HepG2 (cell line): Measurements from ENCODE around the gene BCKDHB. TPM values are rescaled to one million over a fixed set of nuclear protein-coding genes. Genes with fewer than 3 reads are reported as not detected.

Experiments
- ATAC-seq: fragments of 200-7000 bp; cut with Tn5 transposase; 3 replicates; pipeline ENCODE4 v1.9.1; 2020; ENCODE audit warnings: mild to moderate bottlenecking, moderate library complexity
- BruUV-seq: library from RNA; stranded (reverse); fragments of 400-500 nt; replicated peaks from 2 replicates; lab custom pipeline; 2021; lab: Mats Ljungman, UMichigan
- CTCF ChIA-PET: fragments of 300-600 bp; formaldehyde crosslinking; extraction: SDS; loops from one replicate; lab custom pipeline; 2021; ENCODE audit warnings: low total read pairs, inconsistent platforms, low intra/inter-chr PET ratio; lab: Yijun Ruan, JAX
- POLR2A ChIA-PET: fragments of 350-600 bp; sonication (Branson Sonifier 250); formaldehyde crosslinking; loops from one replicate; lab custom pipeline; 2020; ENCODE audit warnings: antibody characterized with exemption, inconsistent platforms; lab: Yijun Ruan, JAX
- DNase-seq: peaks from one replicate; pipeline ENCODE4 v3.0.0-alpha.2; 2015; ENCODE audit warnings: low spot score
- FAIRE-seq: peaks from 3 replicates; lab custom pipeline; 2011; peaks lifted over from hg19 to GRCh38; lab: Jason Lieb, UNC
- H2AFZ ChIP-seq: one replicate; pipeline ENCODE4 v1.6.1; 2011; ENCODE audit warnings: low read length, inconsistent platforms
- H3K27ac ChIP-seq: fragments of 300-600 bp; 3 replicates; pipeline ENCODE4 v1.8.0; 2011; ENCODE audit warnings: mixed run types, mild to moderate bottlenecking, mixed read lengths, low read length, inconsistent platforms; ENCODE audit not compliant: insufficient read depth; ENCODE audit errors: extremely low read length
- H3K27me3 ChIP-seq, 2 experiments: fragments of 200-600 bp in 1 of 2; 2 replicates in 1 of 2; 3 replicates in 1 of 2; pipeline versions ENCODE4 v1.6.0 to v1.8.0; 2011; ENCODE audit warnings: low read length in 2 of 2, mild to moderate bottlenecking in 2 of 2, moderate library complexity in 2 of 2, inconsistent platforms in 1 of 2; ENCODE audit not compliant: insufficient read depth in 2 of 2, control insufficient read depth in 1 of 2
- H3K36me3 ChIP-seq, 2 experiments: fragments of 200-600 bp in 1 of 2; replicated peaks in 1 of 2; 2 replicates in 1 of 2; 3 replicates in 1 of 2; pipeline versions ENCODE4 v1.5.1 to v1.8.0; 2011; ENCODE audit warnings: low read length in 2 of 2, inconsistent platforms in 1 of 2; ENCODE audit not compliant: insufficient read depth in 2 of 2, control insufficient read depth in 1 of 2
- H3K4me1 ChIP-seq: 2 replicates; pipeline ENCODE4 v1.5.1; 2012; ENCODE audit warnings: low read length, inconsistent platforms; ENCODE audit not compliant: insufficient read depth
- H3K4me2 ChIP-seq: 2 replicates; pipeline ENCODE4 v1.6.0; 2011; ENCODE audit warnings: low read depth, low read length, inconsistent platforms
- H3K4me3 ChIP-seq, 3 experiments: fragments of 200-600 bp in 1 of 3; sonication (generic), shearing (Covaris generic) in 1 of 3; replicated peaks in 1 of 3; 2 replicates each; pipeline ENCODE4 v1.5.1; 2011 to 2016; ENCODE audit warnings: low read length in 3 of 3, inconsistent platforms in 2 of 3, low read depth in 2 of 3, mild to moderate bottlenecking in 2 of 3, control low read depth in 1 of 3, mixed read lengths in 1 of 3; ENCODE audit not compliant: insufficient read depth in 1 of 3
- H3K79me2 ChIP-seq: one replicate; pipeline ENCODE4 v1.6.1; 2011; ENCODE audit warnings: low read length, inconsistent platforms; ENCODE audit not compliant: insufficient read depth
- H3K9ac ChIP-seq: 2 replicates; pipeline ENCODE4 v1.6.0; 2011; ENCODE audit warnings: mild to moderate bottlenecking, low read depth, low read length, inconsistent platforms; ENCODE audit not compliant: insufficient read depth
- H3K9me3 ChIP-seq: 2 replicates; pipeline ENCODE4 v1.5.1; 2012; ENCODE audit warnings: mild to moderate bottlenecking, low read length
- H4K20me1 ChIP-seq: 2 replicates; pipeline ENCODE4 v1.6.0; 2011; ENCODE audit warnings: inconsistent platforms, mild to moderate bottlenecking, low read length, moderate library complexity; ENCODE audit not compliant: insufficient read depth
- HNRNPUL1 ChIP-seq: fragments of 200-400 bp; formaldehyde crosslinking; IDR thresholded peaks from 2 replicates; pipeline ENCODE4 v1.6.1; 2017; ENCODE audit warnings: low read depth, mild to moderate bottlenecking, low read length, moderate library complexity
- IRF2 ChIP-seq: IDR thresholded peaks from 2 replicates; pipeline ENCODE4 v1.6.1; 2018; ENCODE audit warnings: missing genetic modification reagents, missing compliant biosample characterization
- PBX3 ChIP-seq: sonication (generic); formaldehyde crosslinking; IDR thresholded peaks from 2 replicates; pipeline ENCODE4 v1.8.1; 2023; ENCODE audit warnings: missing genetic modification reagents, inconsistent platforms, borderline replicate concordance
- REPIN1 ChIP-seq: sonication (generic); formaldehyde crosslinking; IDR thresholded peaks from 2 replicates; pipeline ENCODE4 v1.8.0; 2022; ENCODE audit warnings: missing genetic modification reagents, low read depth, mild to moderate bottlenecking, borderline replicate concordance
- RXRA ChIP-seq: sonication (generic); formaldehyde crosslinking; IDR thresholded peaks from 2 replicates; pipeline ENCODE4 v1.5.1; 2020; ENCODE audit warnings: missing genetic modification reagents
- SYNCRIP ChIP-seq: fragments of 200-400 bp; formaldehyde crosslinking; IDR thresholded peaks from 2 replicates; pipeline ENCODE4 v1.6.1; 2018; ENCODE audit warnings: mild to moderate bottlenecking, low read depth, low read length; ENCODE audit not compliant: insufficient read depth
- THAP11 ChIP-seq: IDR thresholded peaks from 2 replicates; pipeline ENCODE4 v1.6.1; 2016; ENCODE audit warnings: missing biosample characterization, missing genetic modification reagents
- ZNF75D ChIP-seq: sonication (generic); formaldehyde crosslinking; IDR thresholded peaks from 2 replicates; pipeline ENCODE4 v1.8.1; 2023; ENCODE audit warnings: missing genetic modification reagents, mild to moderate bottlenecking, borderline replicate concordance
- ZNF792 ChIP-seq: IDR thresholded peaks from 2 replicates; pipeline ENCODE4 v1.6.1; 2016
- WGBS: methylation state at CpG from one replicate; pipeline ENCODE4 v1.1.6; 2017; ENCODE audit warnings: low lambda C conversion rate; 5-methylcytosine and 5-hydroxymethylcytosine counted together
- in situ Hi-C: cut with HindIII; loops from 2 replicates; pipeline ENCODE4 v1.10.0; 2017; ENCODE audit warnings: low pct_unique_long_range_greater_than_20kb; ENCODE audit not compliant: extremely low pct_ligation_motif_present
- intact Hi-C: fragments of 100-400 bp; cut with micrococcal nuclease; formaldehyde crosslinking; loops from one replicate; pipeline ENCODE4 v1.10.0; 2022; ENCODE audit not compliant: unreplicated experiment
- polyA plus RNA-seq, 8 experiments: library from polyadenylated mRNA; depleted of rRNA in 3 of 8; stranded (reverse) in 7 of 8; unstranded in 1 of 8; fragments of >200 nt; fragmentation: Illumina TruSeq in 4 of 8; extraction: Trizol in 4 of 8; gene quantifications; 2 replicates each; pipeline versions ENCODE4 v1.2.1 to v1.2.3, GENCODE V29; 2011 to 2016; ENCODE audit warnings: low read depth in 4 of 8, missing spikeins in 1 of 8, mixed read lengths in 1 of 8; ENCODE audit not compliant: insufficient read depth in 1 of 8
- total RNA-seq, 5 experiments: library from RNA; depleted of rRNA; stranded (reverse); fragments of >200 nt; fragmentation: Illumina TruSeq; extraction: Trizol; gene quantifications; 2 replicates each; pipeline ENCODE4 v1.2.3, GENCODE V29; 2016; ENCODE audit warnings: low read depth in 1 of 5
- TF ChIP-seq, protein P1 (sequence below): IDR thresholded peaks from 2 replicates; pipeline ENCODE4 v1.6.1; 2016; ENCODE audit warnings: low read depth

Gene BCKDHB
- total and polyA plus RNA-seq, 2 of the 13 experiments (the other 11 are each of a cell fraction or from before 2014, with no cell fraction given) = 10.8 to 13.6 TPM

- H4K20me1 ChIP-seq = no peaks in the 10 kb centered on the region
- CTCF ChIA-PET = no interaction called here
- no peak overlapping the region for H3K4me2 ChIP-seq
- no peak for DNase-seq
- no peaks in the 10 kb centered on the region for H3K27me3 ChIP-seq
- no TSS peak for BruUV-seq
- no peaks in the 10 kb centered on the region for H3K9me3 ChIP-seq
- no peak for ATAC-seq
- intact Hi-C loops (no loop called here), in situ Hi-C loops (no loop called here)
- no peaks in the 10 kb centered on the region for H3K79me2 ChIP-seq
- POLR2A ChIA-PET = no interaction called here
- no peak for FAIRE-seq
- no peaks in the 10 kb centered on the region for H3K36me3 ChIP-seq
- no peak overlapping the region for H3K27ac ChIP-seq
- H3K4me3 ChIP-seq = no peak overlapping the region
- no peak overlapping the region for H3K9ac ChIP-seq
- no peak overlapping the region for H2AFZ ChIP-seq
- TF ChIP-seq ZNF792 (CRISPR knock-in tag) (no peak), IRF2 (CRISPR knock-in tag) (no peak), REPIN1 (no peak), RXRA (CRISPR knock-in tag) (no peak), PBX3 (CRISPR knock-in tag) (no peak), THAP11 (CRISPR knock-in tag) (no peak), HNRNPUL1 (no peak), SYNCRIP (no peak), ZNF75D (CRISPR knock-in tag) (no peak)
- TF ChIP-seq, protein P1, sequence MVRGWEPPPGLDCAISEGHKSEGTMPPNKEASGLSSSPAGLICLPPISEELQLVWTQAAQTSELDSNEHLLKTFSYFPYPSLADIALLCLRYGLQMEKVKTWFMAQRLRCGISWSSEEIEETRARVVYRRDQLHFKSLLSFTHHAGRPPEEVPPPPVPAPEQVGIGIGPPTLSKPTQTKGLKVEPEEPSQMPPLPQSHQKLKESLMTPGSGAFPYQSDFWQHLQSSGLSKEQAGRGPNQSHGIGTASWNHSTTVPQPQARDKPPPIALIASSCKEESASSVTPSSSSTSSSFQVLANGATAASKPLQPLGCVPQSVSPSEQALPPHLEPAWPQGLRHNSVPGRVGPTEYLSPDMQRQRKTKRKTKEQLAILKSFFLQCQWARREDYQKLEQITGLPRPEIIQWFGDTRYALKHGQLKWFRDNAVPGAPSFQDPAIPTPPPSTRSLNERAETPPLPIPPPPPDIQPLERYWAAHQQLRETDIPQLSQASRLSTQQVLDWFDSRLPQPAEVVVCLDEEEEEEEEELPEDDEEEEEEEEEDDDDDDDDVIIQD = no peak
- no peaks in the 10 kb centered on the region for H3K4me1 ChIP-seq
- 91% methylated on average over 1 of the region's 1 CpG for WGBS
Observed at GRCh38 chr6:80328652-80329051, 222.2 kb downstream of the BCKDHB start.
